Measurements from ENCODE around the gene LPCAT4.
"Not testable (repeated sequence)": the region's sequence is repeated elsewhere in the genome, so short reads cannot be mapped to it uniquely, and the experiment has no call there.

GRCh38 chr15:34380491-34380890 lies 13.5 kb upstream of the LPCAT4 start:
- TF ChIP-seq, protein P1, sequence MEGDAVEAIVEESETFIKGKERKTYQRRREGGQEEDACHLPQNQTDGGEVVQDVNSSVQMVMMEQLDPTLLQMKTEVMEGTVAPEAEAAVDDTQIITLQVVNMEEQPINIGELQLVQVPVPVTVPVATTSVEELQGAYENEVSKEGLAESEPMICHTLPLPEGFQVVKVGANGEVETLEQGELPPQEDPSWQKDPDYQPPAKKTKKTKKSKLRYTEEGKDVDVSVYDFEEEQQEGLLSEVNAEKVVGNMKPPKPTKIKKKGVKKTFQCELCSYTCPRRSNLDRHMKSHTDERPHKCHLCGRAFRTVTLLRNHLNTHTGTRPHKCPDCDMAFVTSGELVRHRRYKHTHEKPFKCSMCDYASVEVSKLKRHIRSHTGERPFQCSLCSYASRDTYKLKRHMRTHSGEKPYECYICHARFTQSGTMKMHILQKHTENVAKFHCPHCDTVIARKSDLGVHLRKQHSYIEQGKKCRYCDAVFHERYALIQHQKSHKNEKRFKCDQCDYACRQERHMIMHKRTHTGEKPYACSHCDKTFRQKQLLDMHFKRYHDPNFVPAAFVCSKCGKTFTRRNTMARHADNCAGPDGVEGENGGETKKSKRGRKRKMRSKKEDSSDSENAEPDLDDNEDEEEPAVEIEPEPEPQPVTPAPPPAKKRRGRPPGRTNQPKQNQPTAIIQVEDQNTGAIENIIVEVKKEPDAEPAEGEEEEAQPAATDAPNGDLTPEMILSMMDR (IDR thresholded peaks at IDR 0.05), result not testable (repeated sequence)
- not testable (repeated sequence) for TF ChIP-seq POLR2A (IDR thresholded peaks at IDR 0.05)
